HL-60/S4 (cell line): Measurements from ENCODE around the gene CRYBA2.

Experiments used
- in situ Hi-C: fragments of 300-500 bp; cut with MboI; formaldehyde crosslinking; loops from 2 replicates; pipeline ENCODE4 v1.14.3; 2022; ENCODE audit warnings: low sequenced_read_pairs

CRYBA2 gene

GRCh38 chr2:218958276-218958675 lies 34.9 kb downstream of the CRYBA2 start:
- in situ Hi-C loops = no loop called here

DNA sequence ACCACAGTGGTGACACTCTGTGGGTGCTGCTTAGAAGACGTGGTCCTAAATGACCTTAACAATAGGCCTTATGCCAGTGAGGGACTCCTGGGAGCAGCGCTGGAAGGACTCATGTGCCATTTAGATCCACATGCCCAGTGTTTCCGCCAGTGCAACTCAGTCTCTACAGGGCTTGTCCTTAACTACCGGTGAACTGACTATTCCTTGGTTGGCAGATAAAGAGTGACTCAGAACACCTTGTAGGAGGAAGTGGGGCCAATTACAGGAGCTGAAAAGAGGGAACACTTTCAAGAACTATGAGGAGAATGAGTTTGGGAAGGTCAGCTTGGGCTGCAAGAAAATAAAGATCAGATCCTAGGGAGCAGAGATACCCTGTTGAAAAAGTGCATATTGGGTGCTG lies 35.6 kb downstream of the CRYBA2 start:
- in situ Hi-C loops = no loop called here

DNA sequence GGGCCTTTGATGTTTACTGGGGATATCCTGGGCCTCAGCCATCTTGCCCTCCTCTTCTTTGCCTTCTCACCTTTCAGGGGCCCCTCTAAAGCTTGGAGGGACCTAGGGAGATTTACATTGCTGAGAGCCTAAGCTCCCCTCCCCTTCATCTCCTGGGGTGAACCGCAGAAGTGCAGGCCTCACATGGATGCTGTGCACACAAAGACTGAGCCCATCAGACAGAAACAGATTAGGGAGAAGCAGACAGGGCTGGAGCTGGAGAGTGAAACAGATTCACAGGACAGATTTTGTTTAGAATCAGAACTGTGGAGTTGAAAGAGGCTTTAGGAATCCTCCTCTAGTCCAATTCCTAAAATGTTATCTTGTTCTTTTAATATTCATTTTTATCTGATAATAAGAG lies 37.2 kb downstream of the CRYBA2 start:
- in situ Hi-C loops = no loop called here

GRCh38 chr2:218954541-218955300 lies 38.5 kb downstream of the CRYBA2 start:
- in situ Hi-C loops = no loop called here

- in situ Hi-C loops = no loop called here
Measured at GRCh38 chr2:218953366-218953954, 39.8 kb downstream of the CRYBA2 start.

DNA sequence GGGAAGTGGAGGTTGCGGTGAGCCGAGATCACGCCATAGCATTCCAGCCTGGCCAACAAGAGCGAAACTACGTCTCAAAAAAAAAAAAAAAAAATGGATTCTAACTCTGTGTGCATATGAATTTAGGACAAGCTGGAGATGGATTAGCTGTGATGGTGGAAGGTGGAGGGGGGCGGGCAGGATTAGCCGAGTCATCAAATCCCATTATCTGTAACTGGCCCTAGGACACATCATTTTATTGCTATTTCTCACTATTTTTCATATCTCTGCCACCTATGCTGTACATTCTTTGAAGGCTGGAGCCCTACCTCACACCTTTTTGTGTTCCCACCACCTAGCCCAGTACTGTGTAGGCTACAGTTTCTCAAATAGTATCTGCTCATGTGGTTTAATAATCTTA lies 41.1 kb downstream of the CRYBA2 start:
- in situ Hi-C loops = no loop called here

DNA sequence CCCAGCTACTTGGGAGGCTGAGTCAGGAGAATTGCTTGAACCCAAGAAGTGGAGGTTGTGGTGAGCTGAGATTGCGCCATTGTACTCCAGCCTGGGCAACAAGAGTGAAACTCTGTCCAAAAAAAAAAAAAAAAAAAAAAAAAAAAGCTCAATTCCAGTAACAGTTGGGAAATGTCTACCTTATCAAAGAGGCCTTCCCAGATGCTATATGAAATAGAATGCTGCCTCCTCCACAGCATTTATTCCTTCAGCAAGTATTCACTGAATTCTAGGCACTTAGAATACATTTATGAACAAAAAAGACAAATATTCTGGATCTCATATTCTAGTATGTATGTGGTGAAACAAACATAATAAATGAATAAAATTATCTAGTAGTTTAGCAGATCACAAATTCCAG lies 46.6 kb downstream of the CRYBA2 start:
- in situ Hi-C loops = no loop called here

DNA sequence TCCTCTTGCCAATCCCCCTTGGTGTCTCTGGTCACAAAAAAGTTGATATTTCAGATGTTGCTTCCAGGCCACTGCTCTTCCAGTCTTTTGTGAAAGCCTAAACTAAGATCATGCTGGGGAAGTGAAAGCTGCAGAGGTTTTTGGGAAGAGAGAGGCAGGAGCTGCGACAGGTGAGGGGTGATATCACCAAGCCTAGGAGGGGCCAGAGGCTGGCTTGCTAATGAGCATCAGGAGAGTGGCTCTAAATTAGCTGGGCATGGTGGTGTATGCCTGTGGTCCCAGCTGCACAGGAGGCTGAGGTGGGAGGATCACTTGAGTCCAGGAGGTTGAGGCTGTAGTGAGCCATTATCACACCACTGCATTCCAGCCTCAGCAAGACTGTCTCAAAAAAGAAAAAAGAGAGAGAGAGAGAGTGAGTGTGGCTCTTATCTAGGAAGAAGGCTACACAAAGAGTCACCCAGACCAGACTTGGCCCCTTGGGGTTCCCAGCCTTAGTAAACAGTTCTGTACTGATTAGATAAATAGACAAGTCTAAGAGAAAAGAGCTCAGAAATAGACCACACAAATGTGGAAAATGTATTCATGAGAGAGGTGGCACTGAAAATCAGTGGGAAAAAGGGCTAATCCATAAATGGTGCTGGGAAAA lies 48.3 kb downstream of the CRYBA2 start:
- in situ Hi-C loops = no loop called here
